Caco-2 (cell line): ENCODE measurements around the gene TCF23. TPM values are rescaled to one million over a fixed set of nuclear protein-coding genes. Genes with fewer than 3 reads are reported as not detected.

ENCODE experiments used
- BruUV-seq: library from RNA; stranded (reverse); fragments of 400-500 nt; replicated peaks from 2 replicates; lab custom pipeline; 2021; lab: Mats Ljungman, UMichigan
- CTCF ChIA-PET: fragments of 300-600 bp; sonication (Branson Sonifier 250); formaldehyde crosslinking; loops from one replicate; lab custom pipeline; 2022; ENCODE audit warnings: antibody characterized with exemption; lab: Charles Lee
- POLR2A ChIA-PET: fragments of 300-600 bp; sonication (Branson Sonifier 250); formaldehyde crosslinking; loops from one replicate; lab custom pipeline; 2022; ENCODE audit warnings: antibody characterized with exemption; lab: Charles Lee
- DNase-seq, 2 experiments: peaks; one replicate each; pipeline versions ENCODE4 v3.0.0 to v3.0.0-alpha.2; 2020 to 2022
- H3K27me3 ChIP-seq: replicated peaks from 2 replicates; pipeline ENCODE4 v1.6.0; 2011; ENCODE audit warnings: low read length; ENCODE audit not compliant: control insufficient read depth, insufficient read depth
- H3K36me3 ChIP-seq: 2 replicates; pipeline ENCODE4 v1.5.1; 2011; ENCODE audit warnings: low read length; ENCODE audit not compliant: control insufficient read depth, insufficient read depth
- H3K4me1 ChIP-seq: fragments of 250-450 bp; sonication (Bioruptor Pico); 2 replicates; pipeline ENCODE4 v1.5.1; 2020; ENCODE audit warnings: mild to moderate bottlenecking
- H3K4me3 ChIP-seq: 2 replicates; pipeline ENCODE4 v1.5.1; 2011; ENCODE audit warnings: low read depth, mild to moderate bottlenecking, control low read depth, low read length
- H3K9me3 ChIP-seq: fragments of 250-450 bp; sonication (Bioruptor Pico); 2 replicates; pipeline ENCODE4 v1.5.1; 2020; ENCODE audit warnings: mild to moderate bottlenecking, moderate library complexity
- H3K27ac Mint-ChIP-seq: one replicate; pipeline ENCODE4 v1.8.0; 2022; ENCODE audit warnings: mixed read lengths; ENCODE audit not compliant: unreplicated experiment
- H3K27me3 Mint-ChIP-seq: one replicate; pipeline ENCODE4 v1.8.0; 2022; ENCODE audit warnings: mixed read lengths; ENCODE audit not compliant: insufficient read depth, unreplicated experiment
- H3K36me3 Mint-ChIP-seq: one replicate; pipeline ENCODE4 v1.8.0; 2022; ENCODE audit warnings: mild to moderate bottlenecking, mixed read lengths; ENCODE audit not compliant: insufficient read depth, unreplicated experiment
- H3K4me1 Mint-ChIP-seq: one replicate; pipeline ENCODE4 v1.8.0; 2022; ENCODE audit warnings: low read depth, mixed read lengths; ENCODE audit not compliant: unreplicated experiment
- H3K4me3 Mint-ChIP-seq: one replicate; pipeline ENCODE4 v1.8.0; 2022; ENCODE audit warnings: mild to moderate bottlenecking, moderate library complexity, mixed read lengths; ENCODE audit not compliant: unreplicated experiment
- H3K9me3 Mint-ChIP-seq: one replicate; pipeline ENCODE4 v1.8.0; 2022; ENCODE audit warnings: mixed read lengths; ENCODE audit not compliant: unreplicated experiment
- intact Hi-C: fragments of 100-400 bp; cut with micrococcal nuclease; formaldehyde crosslinking; loops from one replicate; pipeline ENCODE4 v1.10.0; 2022; ENCODE audit not compliant: unreplicated experiment
- total RNA-seq: library from RNA; stranded (reverse); gene quantifications from 2 replicates; pipeline ENCODE4 v1.2.3, GENCODE V29; 2022
- TF ChIP-seq, protein P1 (sequence below), 2 experiments: fragments of 200-600 bp in 1 of 2; IDR thresholded peaks; 1 replicate in 1 of 2; 2 replicates in 1 of 2; pipeline versions ENCODE4 v1.5.1 to v1.8.0; 2011 to 2022; ENCODE audit warnings: antibody characterized with exemption in 1 of 2, control low read depth in 1 of 2, inconsistent platforms in 1 of 2, low read depth in 1 of 2, low read length in 1 of 2, mild to moderate bottlenecking in 1 of 2, moderate library complexity in 1 of 2; ENCODE audit not compliant: insufficient read depth in 1 of 2, severe bottlenecking in 1 of 2, unreplicated experiment in 1 of 2

TCF23 gene
- total RNA-seq, 1 experiment from 2014 or later = not detected

- CTCF ChIA-PET = no interaction called here
- no peak overlapping the region for H3K4me3 ChIP-seq
- no peaks in the 10 kb centered on the region for H3K4me1 Mint-ChIP-seq
These were observed 5.5 kb upstream of the TCF23 start for GRCh38 chr2:27143285-27143684.

GRCh38 chr2:27145682-27146081, 3.1 kb upstream of the TCF23 start:
- intact Hi-C loops = no loop called here
- peaks cover 3% of the 10 kb centered on the region for H3K27me3 Mint-ChIP-seq
- TF ChIP-seq, protein P1, sequence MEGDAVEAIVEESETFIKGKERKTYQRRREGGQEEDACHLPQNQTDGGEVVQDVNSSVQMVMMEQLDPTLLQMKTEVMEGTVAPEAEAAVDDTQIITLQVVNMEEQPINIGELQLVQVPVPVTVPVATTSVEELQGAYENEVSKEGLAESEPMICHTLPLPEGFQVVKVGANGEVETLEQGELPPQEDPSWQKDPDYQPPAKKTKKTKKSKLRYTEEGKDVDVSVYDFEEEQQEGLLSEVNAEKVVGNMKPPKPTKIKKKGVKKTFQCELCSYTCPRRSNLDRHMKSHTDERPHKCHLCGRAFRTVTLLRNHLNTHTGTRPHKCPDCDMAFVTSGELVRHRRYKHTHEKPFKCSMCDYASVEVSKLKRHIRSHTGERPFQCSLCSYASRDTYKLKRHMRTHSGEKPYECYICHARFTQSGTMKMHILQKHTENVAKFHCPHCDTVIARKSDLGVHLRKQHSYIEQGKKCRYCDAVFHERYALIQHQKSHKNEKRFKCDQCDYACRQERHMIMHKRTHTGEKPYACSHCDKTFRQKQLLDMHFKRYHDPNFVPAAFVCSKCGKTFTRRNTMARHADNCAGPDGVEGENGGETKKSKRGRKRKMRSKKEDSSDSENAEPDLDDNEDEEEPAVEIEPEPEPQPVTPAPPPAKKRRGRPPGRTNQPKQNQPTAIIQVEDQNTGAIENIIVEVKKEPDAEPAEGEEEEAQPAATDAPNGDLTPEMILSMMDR (IDR thresholded peaks at IDR 0.05; ENCODE audit: insufficient read depth in 1 of 2, low read depth in 1 of 2, low read length in 1 of 2, severe bottlenecking in 1 of 2, unreplicated experiment in 1 of 2) = no peak
- no peak for DNase-seq
- no peak overlapping the region for H3K4me3 ChIP-seq
- H3K27me3 ChIP-seq = no peaks in the 10 kb centered on the region
- no peaks in the 10 kb centered on the region for H3K4me1 ChIP-seq
- no peak overlapping the region for H3K4me3 Mint-ChIP-seq
- no TSS peak for BruUV-seq
- no peaks in the 10 kb centered on the region for H3K4me1 Mint-ChIP-seq
- no peaks in the 10 kb centered on the region for H3K9me3 ChIP-seq
- no peaks in the 10 kb centered on the region for H3K36me3 Mint-ChIP-seq
- no peaks in the 10 kb centered on the region for H3K9me3 Mint-ChIP-seq
- ChIA-PET CTCF (no interaction called here), POLR2A (no interaction called here)
- no peaks in the 10 kb centered on the region for H3K36me3 ChIP-seq
- H3K27ac Mint-ChIP-seq = no peak overlapping the region

More at GRCh38 chr2:27143285-27143684, 5.5 kb upstream of the TCF23 start:
- intact Hi-C loops = no loop called here
- BruUV-seq = no TSS peak
- Mint-ChIP-seq H3K36me3 (no peaks in the 10 kb centered on the region), H3K9me3 (no peaks in the 10 kb centered on the region), H3K27ac (no peak overlapping the region), H3K4me3 (no peak overlapping the region), H3K27me3 (peaks cover 3% of the 10 kb centered on the region)
- POLR2A ChIA-PET = no interaction called here
- Histone ChIP-seq H3K36me3 (no peaks in the 10 kb centered on the region), H3K27me3 (no peaks in the 10 kb centered on the region), H3K4me1 (no peaks in the 10 kb centered on the region), H3K9me3 (no peaks in the 10 kb centered on the region)
- TF ChIP-seq, protein P1 (IDR thresholded peaks at IDR 0.05; ENCODE audit: insufficient read depth in 1 of 2, low read depth in 1 of 2, low read length in 1 of 2, severe bottlenecking in 1 of 2, unreplicated experiment in 1 of 2) = no peak
- peak in 1 of 2 experiments; percentile 17 for DNase-seq

DNA sequence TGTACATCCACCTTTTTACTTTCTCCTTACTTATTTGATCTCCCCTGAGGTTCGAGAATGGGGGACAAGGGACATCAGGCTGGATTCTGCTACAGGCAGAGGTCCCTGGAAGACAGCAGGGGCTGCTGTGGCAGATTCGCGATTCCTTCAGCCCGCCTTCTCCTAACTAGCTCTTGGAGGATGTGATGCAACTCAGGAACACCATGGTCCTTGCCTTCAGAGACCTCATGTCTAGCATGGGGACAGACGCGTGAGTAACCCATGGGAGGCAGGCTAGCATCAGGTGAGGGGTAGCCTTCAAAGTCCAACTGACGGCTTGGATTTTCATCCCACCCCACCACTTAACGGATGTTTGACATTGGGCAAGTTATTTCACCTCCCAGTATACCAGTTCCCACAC, 869 bp upstream of the TCF23 start:
- no peaks in the 10 kb centered on the region for H3K9me3 Mint-ChIP-seq
- Histone ChIP-seq H3K4me1 (no peaks in the 10 kb centered on the region), H3K36me3 (no peaks in the 10 kb centered on the region), H3K9me3 (no peaks in the 10 kb centered on the region), H3K27me3 (no peaks in the 10 kb centered on the region), H3K4me3 (no peak overlapping the region)
- H3K4me1 Mint-ChIP-seq = no peaks in the 10 kb centered on the region
- H3K4me3 Mint-ChIP-seq = no peak overlapping the region
- POLR2A ChIA-PET = no interaction called here
- H3K27ac Mint-ChIP-seq = no peak overlapping the region
- no TSS peak for BruUV-seq
- TF ChIP-seq, protein P1 (IDR thresholded peaks at IDR 0.05; ENCODE audit: insufficient read depth in 1 of 2, low read depth in 1 of 2, low read length in 1 of 2, severe bottlenecking in 1 of 2, unreplicated experiment in 1 of 2) = no peak
- DNase-seq = peak in 1 of 2 experiments; percentile 29
- peaks cover 3% of the 10 kb centered on the region for H3K27me3 Mint-ChIP-seq
- H3K36me3 Mint-ChIP-seq = no peaks in the 10 kb centered on the region
- intact Hi-C loops = no loop called here
- CTCF ChIA-PET = interaction anchor here (6.6 kb wide), 1 partner anchor 43 kb away, joined by 67 read pairs; no protein-coding TSS in a partner anchor
